WTC11 (cell line): ENCODE measurements around the gene DOK3.

Source experiments
- CBFB ChIP-seq: sonication (generic); formaldehyde crosslinking; IDR thresholded peaks from 2 replicates; pipeline ENCODE4 v1.8.1; 2022; ENCODE audit warnings: mild to moderate bottlenecking, low read depth, missing genetic modification reagents
- CTCF ChIP-seq: fragments of 200-600 bp; IDR thresholded peaks from 2 replicates; pipeline ENCODE4 v1.8.0; 2022; ENCODE audit warnings: antibody characterized with exemption
- FOXK1 ChIP-seq: sonication (generic); formaldehyde crosslinking; IDR thresholded peaks from 2 replicates; pipeline ENCODE4 v1.8.0; 2022; ENCODE audit warnings: mild to moderate bottlenecking, moderate library complexity, missing genetic modification reagents
- GABPB1 ChIP-seq: sonication (generic); formaldehyde crosslinking; IDR thresholded peaks from 2 replicates; pipeline ENCODE4 v1.8.1; 2023; ENCODE audit warnings: mild to moderate bottlenecking, missing genetic modification reagents
- KAT7 ChIP-seq: sonication (generic); formaldehyde crosslinking; IDR thresholded peaks from 2 replicates; pipeline ENCODE4 v1.8.1; 2023; ENCODE audit warnings: missing genetic modification reagents, mild to moderate bottlenecking, borderline replicate concordance
- SMAD4 ChIP-seq: sonication (generic); formaldehyde crosslinking; IDR thresholded peaks from 2 replicates; pipeline ENCODE4 v1.8.0; 2022; ENCODE audit warnings: mild to moderate bottlenecking, missing genetic modification reagents
- STAT6 ChIP-seq: sonication (generic); formaldehyde crosslinking; conservative IDR thresholded peaks from 2 replicates; pipeline ENCODE4 v1.8.1; 2023; ENCODE audit warnings: mild to moderate bottlenecking, low read depth, missing genetic modification reagents, moderate library complexity
- ZBTB43 ChIP-seq: sonication (generic); formaldehyde crosslinking; IDR thresholded peaks from 2 replicates; pipeline ENCODE4 v1.8.1; 2023; ENCODE audit warnings: mild to moderate bottlenecking, missing genetic modification reagents
- ZNF263 ChIP-seq: sonication (generic); formaldehyde crosslinking; IDR thresholded peaks from 2 replicates; pipeline ENCODE4 v1.8.1; 2022; ENCODE audit warnings: low read depth, mild to moderate bottlenecking, moderate library complexity, missing genetic modification reagents

- peak; percentile 55 for TF ChIP-seq CTCF
- TF ChIP-seq ZNF263 (CRISPR knock-in tag), result no peak
- TF ChIP-seq SMAD4 (CRISPR knock-in tag), result no peak
- no peak for TF ChIP-seq STAT6 (CRISPR knock-in tag)
- no peak for TF ChIP-seq GABPB1 (CRISPR knock-in tag)
- TF ChIP-seq KAT7 (CRISPR knock-in tag), result no peak
- TF ChIP-seq CBFB (CRISPR knock-in tag), result no peak
- TF ChIP-seq ZBTB43 (CRISPR knock-in tag), result no peak
- TF ChIP-seq FOXK1 (CRISPR knock-in tag), result no peak
These were observed 52.4 kb downstream of the DOK3 start for GRCh38 chr5:177456976-177457851.
